ENCODE data around the gene TBC1D5. TPM values are rescaled to one million over a fixed set of nuclear protein-coding genes. Genes with fewer than 3 reads are reported as not detected.
"Not testable (repeated sequence)": the region's sequence is repeated elsewhere in the genome, so short reads cannot be mapped to it uniquely, and the experiment has no call there.

Gene TBC1D5
- total RNA-seq, 1 experiment from 2014 or later = 181 TPM

GRCh38 chr3:17360991-17361390 lies 381.4 kb downstream of the TBC1D5 start:
- Histone ChIP-seq H3K27me3 (ENCODE audit: low read length) (no peaks in the 10 kb centered on the region), H3K79me2 (ENCODE audit: low read length) (no peaks in the 10 kb centered on the region), H3K36me3 (ENCODE audit: insufficient read depth, low read length) (no peaks in the 10 kb centered on the region), H4K20me1 (ENCODE audit: insufficient read depth, low read depth, low read length) (no peaks in the 10 kb centered on the region), H3K9me3 (ENCODE audit: low read length) (no peaks in the 10 kb centered on the region), H2AFZ (ENCODE audit: low read length) (no peak overlapping the region), H3K4me3 (ENCODE audit: low read length) (no peak overlapping the region), H3K27ac (ENCODE audit: low read length) (no peak overlapping the region), H3K9me2 (replicated peaks; ENCODE audit: insufficient read depth, low read length) (no peaks in the 10 kb centered on the region), H3K4me1 (ENCODE audit: low read length) (no peaks in the 10 kb centered on the region), H3K4me2 (ENCODE audit: low read depth, low read length, poor library complexity, severe bottlenecking) (no peak overlapping the region), H3K9ac (ENCODE audit: low read length) (no peak overlapping the region)
- DNase-seq = no peak

GRCh38 chr3:17359911-17360310 lies 382.5 kb downstream of the TBC1D5 start:
- no peaks in the 10 kb centered on the region for H4K20me1 ChIP-seq (ENCODE audit: insufficient read depth, low read depth, low read length)
- no peak overlapping the region for H3K4me2 ChIP-seq (ENCODE audit: low read depth, low read length, poor library complexity, severe bottlenecking)
- no peaks in the 10 kb centered on the region for H3K79me2 ChIP-seq (ENCODE audit: low read length)
- H3K4me3 ChIP-seq (ENCODE audit: low read length) = no peak overlapping the region
- H3K9me3 ChIP-seq (ENCODE audit: low read length) = no peaks in the 10 kb centered on the region
- no peaks in the 10 kb centered on the region for H3K36me3 ChIP-seq (ENCODE audit: insufficient read depth, low read length)
- H3K27ac ChIP-seq (ENCODE audit: low read length) = no peak overlapping the region
- H3K9ac ChIP-seq (ENCODE audit: low read length) = no peak overlapping the region
- no peaks in the 10 kb centered on the region for H3K27me3 ChIP-seq (ENCODE audit: low read length)
- no peaks in the 10 kb centered on the region for H3K4me1 ChIP-seq (ENCODE audit: low read length)
- H2AFZ ChIP-seq (ENCODE audit: low read length) = no peak overlapping the region
- no peak for DNase-seq
- H3K9me2 ChIP-seq (replicated peaks; ENCODE audit: insufficient read depth, low read length) = no peaks in the 10 kb centered on the region

GRCh38 chr3:17357035-17357710 lies 385.3 kb downstream of the TBC1D5 start:
- Histone ChIP-seq H3K27me3 (ENCODE audit: low read length) (no peaks in the 10 kb centered on the region), H3K4me2 (ENCODE audit: low read depth, low read length, poor library complexity, severe bottlenecking) (no peak overlapping the region), H3K27ac (ENCODE audit: low read length) (no peak overlapping the region), H3K79me2 (ENCODE audit: low read length) (no peaks in the 10 kb centered on the region), H3K4me1 (ENCODE audit: low read length) (no peaks in the 10 kb centered on the region), H2AFZ (ENCODE audit: low read length) (no peak overlapping the region), H3K9ac (ENCODE audit: low read length) (no peak overlapping the region), H3K9me3 (ENCODE audit: low read length) (no peaks in the 10 kb centered on the region), H4K20me1 (ENCODE audit: insufficient read depth, low read depth, low read length) (no peaks in the 10 kb centered on the region), H3K36me3 (ENCODE audit: insufficient read depth, low read length) (0 out of 2 replicates have a peak, but pooled peaks cover 3% of the 10 kb centered on the region), H3K9me2 (replicated peaks; ENCODE audit: insufficient read depth, low read length) (no peaks in the 10 kb centered on the region), H3K4me3 (ENCODE audit: low read length) (no peak overlapping the region)
- DNase-seq = no peak

- 0 out of 2 replicates have a peak, but pooled peaks cover 3% of the 10 kb centered on the region for H3K36me3 ChIP-seq (ENCODE audit: insufficient read depth, low read length)
- H3K9me2 ChIP-seq (replicated peaks; ENCODE audit: insufficient read depth, low read length) = no peaks in the 10 kb centered on the region
- no peaks in the 10 kb centered on the region for H3K4me1 ChIP-seq (ENCODE audit: low read length)
- no peak overlapping the region for H3K27ac ChIP-seq (ENCODE audit: low read length)
- no peaks in the 10 kb centered on the region for H3K79me2 ChIP-seq (ENCODE audit: low read length)
- H3K4me2 ChIP-seq (ENCODE audit: low read depth, low read length, poor library complexity, severe bottlenecking) = no peak overlapping the region
- no peaks in the 10 kb centered on the region for H4K20me1 ChIP-seq (ENCODE audit: insufficient read depth, low read depth, low read length)
- H2AFZ ChIP-seq (ENCODE audit: low read length) = no peak overlapping the region
- H3K9ac ChIP-seq (ENCODE audit: low read length) = no peak overlapping the region
- H3K4me3 ChIP-seq (ENCODE audit: low read length) = no peak overlapping the region
- no peaks in the 10 kb centered on the region for H3K27me3 ChIP-seq (ENCODE audit: low read length)
- H3K9me3 ChIP-seq (ENCODE audit: low read length) = no peaks in the 10 kb centered on the region
- DNase-seq = no peak
These were observed 385.8 kb downstream of the TBC1D5 start for GRCh38 chr3:17356585-17356984.

- H3K27ac ChIP-seq (ENCODE audit: low read length) = no peak overlapping the region
- DNase-seq = no peak
These were observed 386.8 kb downstream of the TBC1D5 start for GRCh38 chr3:17355591-17355990.

GRCh38 chr3:17354341-17354740 lies 388.1 kb downstream of the TBC1D5 start:
- Histone ChIP-seq H3K9ac (ENCODE audit: low read length) (no peak overlapping the region), H4K20me1 (ENCODE audit: insufficient read depth, low read depth, low read length) (no peaks in the 10 kb centered on the region), H3K79me2 (ENCODE audit: low read length) (no peaks in the 10 kb centered on the region), H3K27me3 (ENCODE audit: low read length) (no peaks in the 10 kb centered on the region), H3K9me2 (replicated peaks; ENCODE audit: insufficient read depth, low read length) (no peaks in the 10 kb centered on the region), H2AFZ (ENCODE audit: low read length) (no peak overlapping the region), H3K4me1 (ENCODE audit: low read length) (peaks cover 9% of the 10 kb centered on the region; the same call in 1 of the 2 replicates), H3K36me3 (ENCODE audit: insufficient read depth, low read length) (0 out of 2 replicates have a peak, but pooled peaks cover 3% of the 10 kb centered on the region), H3K27ac (ENCODE audit: low read length) (no peak overlapping the region), H3K4me2 (ENCODE audit: low read depth, low read length, poor library complexity, severe bottlenecking) (no peak overlapping the region), H3K9me3 (ENCODE audit: low read length) (no peaks in the 10 kb centered on the region), H3K4me3 (ENCODE audit: low read length) (no peak overlapping the region)
- DNase-seq = no peak

More at GRCh38 chr3:17355591-17355990, 386.8 kb downstream of the TBC1D5 start:
- H4K20me1 ChIP-seq (ENCODE audit: insufficient read depth, low read depth, low read length) = no peaks in the 10 kb centered on the region
- H3K4me3 ChIP-seq (ENCODE audit: low read length) = no peak overlapping the region
- H3K36me3 ChIP-seq (ENCODE audit: insufficient read depth, low read length) = 0 out of 2 replicates have a peak, but pooled peaks cover 3% of the 10 kb centered on the region
- H2AFZ ChIP-seq (ENCODE audit: low read length) = no peak overlapping the region
- H3K9me2 ChIP-seq (replicated peaks; ENCODE audit: insufficient read depth, low read length) = no peaks in the 10 kb centered on the region
- H3K27me3 ChIP-seq (ENCODE audit: low read length) = no peaks in the 10 kb centered on the region
- no peaks in the 10 kb centered on the region for H3K79me2 ChIP-seq (ENCODE audit: low read length)
- no peaks in the 10 kb centered on the region for H3K9me3 ChIP-seq (ENCODE audit: low read length)
- no peak overlapping the region for H3K9ac ChIP-seq (ENCODE audit: low read length)
- peaks cover 2% of the 10 kb centered on the region; the same call in 1 of the 2 replicates for H3K4me1 ChIP-seq (ENCODE audit: low read length)
- no peak overlapping the region for H3K4me2 ChIP-seq (ENCODE audit: low read depth, low read length, poor library complexity, severe bottlenecking)

GRCh38 chr3:17352620-17353019 lies 389.8 kb downstream of the TBC1D5 start:
- Histone ChIP-seq H3K4me3 (ENCODE audit: low read length) (no peak overlapping the region), H3K27ac (ENCODE audit: low read length) (no peak overlapping the region), H3K36me3 (ENCODE audit: insufficient read depth, low read length) (0 out of 2 replicates have a peak, but pooled peaks cover 3% of the 10 kb centered on the region), H3K9me3 (ENCODE audit: low read length) (no peaks in the 10 kb centered on the region), H3K9me2 (replicated peaks; ENCODE audit: insufficient read depth, low read length) (no peaks in the 10 kb centered on the region), H3K4me1 (ENCODE audit: low read length) (peaks cover 18% of the 10 kb centered on the region), H3K79me2 (ENCODE audit: low read length) (no peaks in the 10 kb centered on the region), H3K27me3 (ENCODE audit: low read length) (no peaks in the 10 kb centered on the region), H2AFZ (ENCODE audit: low read length) (no peak overlapping the region), H3K9ac (ENCODE audit: low read length) (no peak overlapping the region), H3K4me2 (ENCODE audit: low read depth, low read length, poor library complexity, severe bottlenecking) (no peak overlapping the region), H4K20me1 (ENCODE audit: insufficient read depth, low read depth, low read length) (no peaks in the 10 kb centered on the region)
- no peak for DNase-seq

GRCh38 chr3:17351193-17351592 lies 391.2 kb downstream of the TBC1D5 start:
- not testable (repeated sequence) for H3K9ac ChIP-seq (ENCODE audit: low read length); H3K9me2 ChIP-seq (replicated peaks; ENCODE audit: insufficient read depth, low read length); H4K20me1 ChIP-seq (ENCODE audit: insufficient read depth, low read depth, low read length); H3K4me3 ChIP-seq (ENCODE audit: low read length); H3K36me3 ChIP-seq (ENCODE audit: insufficient read depth, low read length); H3K9me3 ChIP-seq (ENCODE audit: low read length); H3K79me2 ChIP-seq (ENCODE audit: low read length); DNase-seq; H2AFZ ChIP-seq (ENCODE audit: low read length); H3K27ac ChIP-seq (ENCODE audit: low read length); H3K4me2 ChIP-seq (ENCODE audit: low read depth, low read length, poor library complexity, severe bottlenecking); H3K27me3 ChIP-seq (ENCODE audit: low read length)
- H3K4me1 ChIP-seq (ENCODE audit: low read length) = peaks cover 18% of the 10 kb centered on the region
